Frontal cortex (tissue), 4 donors: ENCODE results near the gene TLCD2. TPM values are rescaled to one million over a fixed set of nuclear protein-coding genes. Genes with fewer than 3 reads are reported as not detected.
A peak's percentile ranks its signal among the peaks of the same experiment; 100 is the strongest.
"Not testable (repeated sequence)": the region's sequence is repeated elsewhere in the genome, so short reads cannot be mapped to it uniquely, and the experiment has no call there.

ENCODE experiments used
- DNase-seq, 2 donors: peaks; one replicate each; pipeline ENCODE4 v3.0.0; 2012; ENCODE audit warnings: low spot score in 2 of 2
- FAIRE-seq: peaks from 2 replicates; lab custom pipeline; 2012; peaks lifted over from hg19 to GRCh38; lab: Jason Lieb, UNC
- total RNA-seq: library from RNA; depleted of rRNA; stranded (reverse); fragments of >200 nt; gene quantifications from one replicate; pipeline ENCODE4 v1.2.3, GENCODE V29; 2014
- donor health status: control.
- donor health status: control.
- donor health status: control.

TLCD2 gene
- total RNA-seq, 1 donor from 2014 or later, result 0.41 TPM

DNA sequence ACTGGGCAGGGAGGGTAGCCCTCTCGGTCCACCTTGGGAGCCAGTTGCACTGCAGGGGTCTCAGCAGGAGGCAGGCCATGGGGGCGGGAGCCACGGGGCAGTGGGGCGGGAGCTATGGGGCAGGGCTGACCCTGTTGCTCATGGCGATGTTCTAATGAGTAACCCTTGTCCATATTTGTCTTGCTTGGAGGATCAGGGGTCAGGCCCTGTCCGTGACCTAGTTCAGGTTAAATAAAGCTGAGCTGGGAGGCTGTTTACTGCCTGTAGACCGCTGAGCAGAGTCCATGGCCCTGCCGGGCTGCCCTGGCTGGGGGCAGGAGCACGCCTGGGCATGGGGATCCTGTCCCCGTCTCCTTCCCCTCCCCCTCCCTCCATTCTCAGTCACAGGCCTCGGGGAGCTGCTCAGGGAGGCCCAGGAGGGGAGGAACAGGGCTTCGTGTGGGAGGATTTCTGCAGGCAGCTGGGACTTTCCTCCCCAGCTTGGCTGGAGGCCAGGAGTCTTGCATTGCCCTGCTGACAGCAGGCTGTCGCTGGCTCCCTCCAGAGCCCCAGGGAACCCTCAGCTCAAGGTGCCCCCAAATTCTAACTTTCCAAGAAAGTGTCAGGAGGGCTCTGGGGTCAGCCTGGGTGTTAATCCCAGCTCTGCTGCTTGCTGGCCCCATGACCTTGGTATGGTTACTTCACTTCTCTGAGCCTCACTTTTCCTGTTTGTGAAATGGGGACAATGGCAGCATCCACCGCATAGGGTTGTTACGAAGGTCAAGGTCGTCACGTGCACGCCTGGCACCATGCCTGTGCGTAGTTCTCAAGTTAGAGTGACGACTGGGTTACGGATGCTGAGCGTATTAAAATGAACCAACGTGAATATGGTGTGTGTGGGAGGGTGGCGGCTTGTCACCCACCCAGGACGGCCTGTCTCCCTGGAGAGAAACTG, 26.4 kb upstream of the TLCD2 start:
- peak in 1 of 2 donors; percentile 76 for DNase-seq
- FAIRE-seq, result no peak

DNA sequence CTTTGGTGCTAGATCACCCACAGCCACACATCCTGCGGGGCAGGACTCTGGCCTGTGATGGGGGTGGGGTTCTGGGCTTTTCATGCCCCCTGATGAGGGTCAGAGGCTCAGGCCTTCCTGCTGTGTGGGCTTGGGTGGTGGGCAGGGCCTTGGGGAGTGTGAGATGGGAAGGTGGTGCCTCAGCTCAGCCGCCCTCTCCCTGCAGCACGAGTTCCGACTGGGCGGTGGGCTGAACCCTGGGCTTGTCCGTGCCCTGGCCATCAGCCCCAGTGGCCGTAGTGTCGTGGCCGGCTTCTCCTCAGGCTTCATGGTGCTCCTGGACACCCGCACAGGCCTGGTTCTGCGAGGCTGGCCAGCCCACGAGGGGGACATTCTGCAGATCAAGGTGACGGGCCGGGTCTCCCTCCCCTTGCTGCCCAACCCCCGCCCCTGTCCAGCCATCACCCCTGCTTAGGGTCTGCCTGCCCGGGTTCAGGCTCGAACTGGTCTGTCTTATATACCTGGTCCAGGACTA, 25.7 kb upstream of the TLCD2 start:
- FAIRE-seq, result no peak
- DNase-seq, result no peak

DNA sequence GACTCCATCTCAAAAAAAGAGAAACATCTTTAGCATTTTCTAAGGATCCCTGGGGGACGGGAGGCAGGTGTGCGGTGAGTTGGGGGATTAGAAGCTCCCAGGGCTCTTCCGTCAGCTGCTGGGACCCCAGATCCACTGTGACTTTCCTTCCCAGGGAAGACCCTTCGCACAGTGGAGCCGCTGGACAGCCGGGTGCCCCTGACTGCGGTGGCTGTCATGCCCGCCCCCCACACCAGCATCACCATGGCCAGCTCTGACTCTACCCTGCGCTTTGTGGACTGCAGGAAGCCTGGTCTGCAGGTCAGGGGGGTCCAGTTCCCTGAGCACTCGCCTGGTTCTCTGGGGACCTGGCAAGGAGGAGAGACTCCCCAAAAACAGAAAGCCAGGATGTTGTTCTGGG, 25.2 kb upstream of the TLCD2 start:
- no peak for FAIRE-seq
- DNase-seq, result no peak

DNA sequence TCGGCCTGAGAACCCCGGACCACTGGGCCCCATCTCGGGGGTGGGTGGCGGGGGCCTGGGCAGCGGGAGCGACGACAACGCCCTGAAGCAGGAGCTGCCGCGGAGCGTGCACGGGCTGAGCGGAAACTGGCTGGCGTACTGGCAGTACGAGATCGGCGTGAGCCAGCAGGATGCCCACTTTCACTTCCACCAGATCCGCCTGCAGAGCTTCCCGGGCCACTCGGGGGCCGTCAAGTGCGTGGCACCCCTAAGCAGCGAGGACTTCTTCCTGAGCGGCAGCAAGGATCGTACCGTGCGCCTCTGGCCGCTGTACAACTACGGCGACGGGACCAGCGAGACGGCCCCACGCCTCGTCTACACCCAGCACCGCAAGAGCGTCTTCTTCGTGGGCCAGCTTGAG, 23.6 kb upstream of the TLCD2 start:
- DNase-seq (no peak), FAIRE-seq (no peak)

DNA sequence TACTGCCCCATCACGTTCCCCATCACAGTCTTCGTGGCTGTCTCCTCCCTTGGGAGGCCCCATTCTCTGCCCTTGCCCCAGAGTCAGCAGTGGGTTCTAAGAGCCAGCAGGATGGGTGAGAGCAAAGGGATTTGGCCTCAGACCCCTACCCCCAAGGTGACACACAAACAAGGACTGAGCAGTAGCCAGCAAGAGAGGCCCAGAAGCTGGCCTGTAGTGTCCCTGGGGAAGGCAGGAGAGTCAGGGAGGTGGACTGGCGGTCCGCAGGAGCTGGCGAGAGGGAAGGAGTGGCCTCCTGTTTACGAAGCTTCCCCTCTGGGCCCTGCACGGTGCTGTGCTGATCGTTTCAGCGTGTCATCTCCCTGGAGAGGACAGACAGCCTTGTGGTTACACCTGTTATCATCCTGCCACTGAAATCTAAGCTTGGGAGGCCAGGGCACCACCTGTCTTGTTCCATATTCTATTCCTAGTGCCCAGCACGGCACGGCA, 22.7 kb upstream of the TLCD2 start:
- FAIRE-seq (no peak), DNase-seq (no peak)

DNA sequence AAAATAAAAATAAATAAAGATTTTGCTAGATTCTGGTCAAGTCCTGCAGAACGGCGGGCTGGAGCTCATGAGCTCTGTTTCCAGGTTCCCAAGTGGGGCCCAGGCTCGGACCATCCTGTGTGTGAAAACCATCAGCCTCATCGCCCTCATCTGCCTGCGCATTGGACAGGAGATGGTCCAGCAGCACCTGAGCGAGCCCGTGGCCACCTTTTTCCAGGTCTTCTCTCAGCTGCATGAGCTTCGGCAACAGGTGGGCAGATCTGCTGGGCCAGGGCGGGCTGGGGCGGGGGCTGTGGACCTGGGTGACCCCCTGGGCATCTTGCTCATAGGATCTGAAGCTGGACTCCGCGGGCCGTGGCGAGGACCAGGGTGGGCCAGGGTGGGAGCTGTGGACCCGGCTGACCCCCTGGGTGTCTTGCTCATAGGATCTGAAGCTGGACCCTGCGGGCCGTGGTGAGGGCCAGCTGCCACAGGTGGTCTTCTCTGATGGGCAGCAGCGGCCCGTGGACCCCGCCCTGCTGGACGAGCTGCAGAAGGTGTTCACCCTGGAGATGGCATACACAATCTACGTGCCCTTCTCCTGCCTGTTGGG, 22.2 kb upstream of the TLCD2 start:
- FAIRE-seq (no peak), DNase-seq (no peak)

DNA sequence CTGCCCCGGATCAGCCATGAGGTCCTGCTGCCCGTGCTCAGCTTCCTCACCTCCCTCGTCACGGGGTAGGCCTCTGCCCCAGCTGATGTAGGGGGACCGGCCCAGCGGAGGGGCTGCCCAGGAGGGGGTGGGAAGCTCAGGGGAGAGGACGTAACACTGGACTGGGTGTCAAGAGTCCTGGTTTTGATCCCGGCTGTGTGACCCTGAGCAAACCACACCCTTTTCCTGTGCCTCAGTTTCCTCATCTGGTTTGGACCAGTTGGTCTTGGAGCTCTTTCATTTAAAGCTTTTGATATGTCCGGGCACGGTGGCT, 21.0 kb upstream of the TLCD2 start:
- DNase-seq, result no peak
- no peak for FAIRE-seq

DNA sequence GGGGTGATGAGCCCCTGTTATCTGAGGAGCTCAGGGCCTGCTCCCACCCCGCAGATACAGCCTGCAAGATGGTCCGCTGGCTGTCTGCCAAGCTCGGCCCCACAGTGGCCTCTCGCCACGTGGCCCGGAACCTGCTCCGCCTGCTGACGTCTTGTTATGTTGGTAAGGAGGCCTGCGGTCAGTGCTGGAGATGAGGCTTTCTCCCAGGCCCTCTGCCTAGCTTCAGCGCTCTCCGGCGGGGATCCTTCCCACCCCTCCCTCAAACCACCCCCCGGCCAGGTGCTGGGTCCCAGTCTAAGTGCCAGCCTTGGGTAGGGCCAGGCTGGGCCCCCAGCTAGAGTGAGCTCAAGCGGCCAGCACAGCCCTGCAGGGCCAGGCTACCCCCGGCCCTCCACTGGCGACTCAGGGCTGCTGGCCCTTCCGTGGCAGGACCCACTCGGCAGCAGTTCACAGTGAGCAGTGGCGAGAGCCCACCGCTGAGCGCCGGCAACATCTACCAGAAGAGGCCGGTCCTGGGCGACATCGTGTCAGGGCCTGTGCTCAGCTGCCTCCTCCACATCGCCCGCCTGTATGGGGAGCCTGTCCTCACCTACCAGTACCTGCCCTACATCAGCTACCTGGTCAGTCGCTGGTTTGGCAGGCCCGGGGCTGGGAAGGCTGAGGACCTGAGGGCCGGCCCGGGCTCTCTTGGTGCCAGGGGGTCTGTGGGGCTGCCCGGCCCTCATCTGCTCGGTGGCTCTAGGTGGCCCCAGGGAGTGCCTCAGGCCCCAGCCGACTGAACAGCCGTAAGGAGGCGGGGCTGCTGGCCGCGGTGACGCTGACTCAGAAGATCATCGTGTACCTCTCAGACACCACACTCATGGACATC, 20.4 kb upstream of the TLCD2 start:
- DNase-seq (no peak), FAIRE-seq (no peak)

- DNase-seq, result no peak
- no peak for FAIRE-seq
These were observed 19.8 kb upstream of the TLCD2 start for GRCh38 chr17:1729966-1730325.

- FAIRE-seq (no peak), DNase-seq (no peak)
These were observed 17.9 kb upstream of the TLCD2 start for GRCh38 chr17:1727876-1728630.

- FAIRE-seq, result no peak
- DNase-seq, result no peak
These were observed 17.1 kb upstream of the TLCD2 start for GRCh38 chr17:1727258-1727789.

- DNase-seq (no peak), FAIRE-seq (no peak)
These were observed 16.6 kb upstream of the TLCD2 start for GRCh38 chr17:1726626-1727257.

GRCh38 chr17:1725642-1726511, 15.7 kb upstream of the TLCD2 start:
- FAIRE-seq (no peak), DNase-seq (no peak)

GRCh38 chr17:1724869-1725641, 14.9 kb upstream of the TLCD2 start:
- FAIRE-seq (no peak), DNase-seq (no peak)

GRCh38 chr17:1724351-1724868, 14.2 kb upstream of the TLCD2 start, which contains the start of gene WDR81:
Gene WDR81, plus strand, starts transcription at chr17:1724704. Its CDS starts 256 bp downstream, at chr17:1724960.
- peak; percentile 96 to 97 for DNase-seq
- no peak for FAIRE-seq

DNA sequence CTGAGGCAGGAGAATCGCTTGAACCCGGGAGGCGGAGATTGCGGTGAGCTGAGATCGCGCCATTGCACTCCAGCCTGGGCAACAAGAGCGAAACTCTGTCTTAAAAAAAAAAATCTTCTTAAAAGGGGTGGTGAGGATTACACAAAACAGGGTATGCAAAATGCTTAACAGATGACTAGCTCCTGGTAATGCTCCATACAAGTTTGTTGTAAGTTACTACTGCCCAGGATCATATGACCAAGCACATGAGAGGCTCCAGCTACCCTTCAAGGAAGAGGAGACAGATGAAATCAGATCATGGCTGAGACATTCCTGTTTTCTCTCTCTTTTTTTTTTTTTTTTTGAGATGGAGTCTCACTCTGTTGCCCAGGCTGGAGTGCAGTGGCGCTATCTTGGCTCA, 11.8 kb upstream of the TLCD2 start:
- not testable (repeated sequence) for DNase-seq

GRCh38 chr17:1720856-1721386, 10.7 kb upstream of the TLCD2 start:
- no peak for DNase-seq
- FAIRE-seq, result no peak

More for the DNA sequence above, 11.8 kb upstream of the TLCD2 start:
- FAIRE-seq, result not testable (repeated sequence)
